T-helper 1 cell treated with Interleukin-12 subunit alpha and Interleukin-12 subunit beta and Interleukin-4 antibody, amounts not matched to agents 30 ng/mL and 1 ng/mL, for 36 hours (primary cell): ENCODE results near the gene ACY1. TPM values are rescaled to one million over a fixed set of nuclear protein-coding genes. Genes with fewer than 3 reads are reported as not detected.

Experiments used
- intact Hi-C: fragments of 100-400 bp; cut with micrococcal nuclease; formaldehyde crosslinking; loops from one replicate; pipeline ENCODE4 v1.15.1; 2024
- total RNA-seq: library from RNA; stranded (reverse); gene quantifications from 2 replicates; pipeline ENCODE4 v1.2.3, GENCODE V29; 2022

The ACY1 gene
- 21.2 and 23.1 TPM in 2 replicates for total RNA-seq

- intact Hi-C loops = loop anchor here (1.0 kb wide), 4 partner anchors 8 to 74 kb away; partner anchors contain the start of genes ABHD14A, PARP3 and RPL29
Measured at GRCh38 chr3:51982838-51983577, at the start of gene ACY1. TSS of gene ACY1 (plus strand) at chr3:51983535. CDS start at chr3:51984065, 530 bp downstream.

GRCh38 chr3:51934139-51934850, 49.0 kb upstream of the ACY1 start:
- intact Hi-C loops = no loop called here

- intact Hi-C loops = no loop called here
Measured at GRCh38 chr3:51934991-51935885, 48.1 kb upstream of the ACY1 start.

- intact Hi-C loops = no loop called here
Measured at GRCh38 chr3:51935886-51936755, 47.2 kb upstream of the ACY1 start.

GRCh38 chr3:51937014-51937413, 46.3 kb upstream of the ACY1 start:
- intact Hi-C loops = no loop called here

GRCh38 chr3:51937611-51938450, 45.5 kb upstream of the ACY1 start:
- intact Hi-C loops = no loop called here

- intact Hi-C loops = no loop called here
Measured at GRCh38 chr3:51938780-51939425, 44.4 kb upstream of the ACY1 start.

- intact Hi-C loops = loop anchor here (5.0 to 10.0 kb wide), 4 partner anchors 336 to 1589 kb away; partner anchors contain the start of genes CISH, CYB561D2, MAPKAPK3 and NISCH
Measured at GRCh38 chr3:51940648-51941462, 42.5 kb upstream of the ACY1 start.

- intact Hi-C loops = loop anchor here (5.0 to 10.0 kb wide), 4 partner anchors 336 to 1589 kb away; partner anchors contain the start of genes CISH, CYB561D2, MAPKAPK3 and NISCH
Measured at GRCh38 chr3:51941463-51941797, 41.9 kb upstream of the ACY1 start.

- intact Hi-C loops = loop anchor here (1.0 to 10.0 kb wide), 18 partner anchors 25 to 1707 kb away; partner anchors contain the start of genes ABHD14B, ACY1, ALAS1 and CISH
Measured at GRCh38 chr3:51941798-51942602, 41.3 kb upstream of the ACY1 start, which contains the start of the genes PARP3 and RRP9. TSS of gene PARP3 (plus strand) at chr3:51942363. CDS start at chr3:51943356, 993 bp downstream. TSS of gene RRP9 (minus strand) at chr3:51941904. CDS start at chr3:51941867, 37 bp downstream.

- intact Hi-C loops = loop anchor here (1.0 to 10.0 kb wide), 18 partner anchors 24 to 1708 kb away; partner anchors contain the start of genes ABHD14B, ACY1, ALAS1 and CISH
Measured at GRCh38 chr3:51942603-51943450, 40.5 kb upstream of the ACY1 start.

GRCh38 chr3:51943451-51944391, 39.6 kb upstream of the ACY1 start:
- intact Hi-C loops = loop anchor here (2.0 to 10.0 kb wide), 5 partner anchors 334 to 1709 kb away; partner anchors contain the start of genes CISH, CYB561D2, MAPKAPK3 and NISCH

GRCh38 chr3:51944451-51945021, 38.8 kb upstream of the ACY1 start:
- intact Hi-C loops = loop anchor here (5.0 to 10.0 kb wide), 4 partner anchors 333 to 1592 kb away; partner anchors contain the start of genes CISH, CYB561D2, MAPKAPK3 and NISCH
